WTC11 (cell line): ENCODE results near the gene MALT1. TPM values are rescaled to one million over a fixed set of nuclear protein-coding genes. Genes with fewer than 3 reads are reported as not detected.

Experiments used
- ATAC-seq: fragments of 200-7000 bp; cut with Tn5 transposase; 2 replicates; pipeline ENCODE4 v1.10.0; 2021; ENCODE audit warnings: mild to moderate bottlenecking, moderate library complexity
- CTCF ChIA-PET: fragments of 300-600 bp; sonication (Branson Sonifier 250); formaldehyde crosslinking; loops from one replicate; lab custom pipeline; 2021; ENCODE audit warnings: antibody characterized with exemption; lab: Charles Lee
- POLR2A ChIA-PET: fragments of 350-600 bp; sonication (Branson Sonifier 250); formaldehyde crosslinking; loops from one replicate; lab custom pipeline; 2021; ENCODE audit warnings: antibody characterized with exemption; lab: Charles Lee
- DNase-seq: peaks from one replicate; pipeline ENCODE4 v3.0.0; 2021; ENCODE audit warnings: low spot score
- H3K27ac Mint-ChIP-seq: 2 replicates; pipeline ENCODE4 v1.8.0; 2021; ENCODE audit warnings: mixed read lengths
- H3K27me3 Mint-ChIP-seq: 2 replicates; pipeline ENCODE4 v1.8.0; 2021; ENCODE audit warnings: low read depth, mild to moderate bottlenecking, moderate library complexity, mixed read lengths
- H3K36me3 Mint-ChIP-seq: 2 replicates; pipeline ENCODE4 v1.8.0; 2021; ENCODE audit warnings: mixed read lengths
- H3K4me1 Mint-ChIP-seq: 2 replicates; pipeline ENCODE4 v1.8.0; 2022; ENCODE audit warnings: mixed read lengths
- H3K4me3 Mint-ChIP-seq: 2 replicates; pipeline ENCODE4 v1.8.0; 2021; ENCODE audit warnings: mild to moderate bottlenecking, moderate library complexity, mixed read lengths
- H3K9me3 Mint-ChIP-seq: 2 replicates; pipeline ENCODE4 v1.8.0; 2021; ENCODE audit warnings: mixed read lengths
- AR ChIP-seq: fragments of 250-450 bp; sonication (Bioruptor Pico); IDR thresholded peaks from 2 replicates; pipeline ENCODE4 v1.9.0; 2021; ENCODE audit warnings: mild to moderate bottlenecking
- CBFB ChIP-seq: sonication (generic); formaldehyde crosslinking; IDR thresholded peaks from 2 replicates; pipeline ENCODE4 v1.8.1; 2022; ENCODE audit warnings: mild to moderate bottlenecking, low read depth, missing genetic modification reagents
- CREM ChIP-seq: sonication (generic); formaldehyde crosslinking; IDR thresholded peaks from 2 replicates; pipeline ENCODE4 v1.8.1; 2022; ENCODE audit warnings: mild to moderate bottlenecking, missing genetic modification reagents, moderate library complexity
- E2F1 ChIP-seq: sonication (generic); formaldehyde crosslinking; IDR thresholded peaks from 2 replicates; pipeline ENCODE4 v1.8.0; 2022; ENCODE audit warnings: mild to moderate bottlenecking, missing genetic modification reagents
- GABPB1 ChIP-seq: sonication (generic); formaldehyde crosslinking; IDR thresholded peaks from 2 replicates; pipeline ENCODE4 v1.8.1; 2023; ENCODE audit warnings: mild to moderate bottlenecking, missing genetic modification reagents
- IRF2 ChIP-seq: sonication (generic); formaldehyde crosslinking; IDR thresholded peaks from 2 replicates; pipeline ENCODE4 v1.8.0; 2022; ENCODE audit warnings: low read depth, missing genetic modification reagents, borderline replicate concordance
- KAT7 ChIP-seq: sonication (generic); formaldehyde crosslinking; IDR thresholded peaks from 2 replicates; pipeline ENCODE4 v1.8.1; 2023; ENCODE audit warnings: missing genetic modification reagents, mild to moderate bottlenecking, borderline replicate concordance
- NR2C2 ChIP-seq: sonication (generic); formaldehyde crosslinking; IDR thresholded peaks from 2 replicates; pipeline ENCODE4 v1.8.0; 2022; ENCODE audit warnings: mild to moderate bottlenecking, missing genetic modification reagents
- TP53 ChIP-seq: sonication (generic); formaldehyde crosslinking; IDR thresholded peaks from 2 replicates; pipeline ENCODE4 v1.8.1; 2023; ENCODE audit warnings: mild to moderate bottlenecking, missing genetic modification reagents
- ZBTB43 ChIP-seq: sonication (generic); formaldehyde crosslinking; IDR thresholded peaks from 2 replicates; pipeline ENCODE4 v1.8.1; 2023; ENCODE audit warnings: mild to moderate bottlenecking, missing genetic modification reagents
- ZNF121 ChIP-seq: sonication (generic); formaldehyde crosslinking; IDR thresholded peaks from 2 replicates; pipeline ENCODE4 v1.8.0; 2023; ENCODE audit warnings: missing genetic modification reagents
- ZNF263 ChIP-seq: sonication (generic); formaldehyde crosslinking; IDR thresholded peaks from 2 replicates; pipeline ENCODE4 v1.8.1; 2022; ENCODE audit warnings: low read depth, mild to moderate bottlenecking, moderate library complexity, missing genetic modification reagents
- ZNF423 ChIP-seq: fragments of 250-450 bp; sonication (Bioruptor Pico); IDR thresholded peaks from 2 replicates; pipeline ENCODE4 v2.1.2; 2022; ENCODE audit warnings: mild to moderate bottlenecking, moderate library complexity
- ZNF532 ChIP-seq: fragments of 250-450 bp; sonication (Bioruptor Pico); IDR thresholded peaks from 2 replicates; pipeline ENCODE4 v1.9.0; 2021; ENCODE audit warnings: mild to moderate bottlenecking, borderline replicate concordance
- total RNA-seq: library from RNA; stranded (reverse); gene quantifications from 3 replicates; pipeline ENCODE4 v1.2.3, GENCODE V29; 2021
- TF ChIP-seq, protein P1 (sequence below): sonication (generic); formaldehyde crosslinking; IDR thresholded peaks from 2 replicates; pipeline ENCODE4 v1.8.1; 2022; ENCODE audit warnings: missing genetic modification reagents, borderline replicate concordance

Gene MALT1
- total RNA-seq, 1 experiment from 2014 or later: 13.2 TPM

GRCh38 chr18:58695772-58696171, 24.5 kb downstream of the MALT1 start (continued):
- TF ChIP-seq, protein P1, sequence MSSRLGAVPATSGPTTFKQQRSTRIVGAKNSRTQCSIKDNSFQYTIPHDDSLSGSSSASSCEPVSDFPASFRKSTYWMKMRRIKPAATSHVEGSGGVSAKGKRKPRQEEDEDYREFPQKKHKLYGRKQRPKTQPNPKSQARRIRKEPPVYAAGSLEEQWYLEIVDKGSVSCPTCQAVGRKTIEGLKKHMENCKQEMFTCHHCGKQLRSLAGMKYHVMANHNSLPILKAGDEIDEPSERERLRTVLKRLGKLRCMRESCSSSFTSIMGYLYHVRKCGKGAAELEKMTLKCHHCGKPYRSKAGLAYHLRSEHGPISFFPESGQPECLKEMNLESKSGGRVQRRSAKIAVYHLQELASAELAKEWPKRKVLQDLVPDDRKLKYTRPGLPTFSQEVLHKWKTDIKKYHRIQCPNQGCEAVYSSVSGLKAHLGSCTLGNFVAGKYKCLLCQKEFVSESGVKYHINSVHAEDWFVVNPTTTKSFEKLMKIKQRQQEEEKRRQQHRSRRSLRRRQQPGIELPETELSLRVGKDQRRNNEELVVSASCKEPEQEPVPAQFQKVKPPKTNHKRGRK (CRISPR knock-in tag): no peak
- TF ChIP-seq IRF2 (CRISPR knock-in tag): no peak

- peaks cover 6% of the 10 kb centered on the region for H3K9me3 Mint-ChIP-seq
- no peaks in the 10 kb centered on the region for H3K27me3 Mint-ChIP-seq
- ChIA-PET POLR2A (no interaction called here), CTCF (interaction anchor here (2.0 kb wide), 1 partner anchor 67 kb away, joined by 10 read pairs; no protein-coding TSS in a partner anchor)
- H3K4me1 Mint-ChIP-seq: peaks cover 16% of the 10 kb centered on the region
- ATAC-seq (no peak), DNase-seq (no peak)
- H3K27ac Mint-ChIP-seq: no peak overlapping the region; the same call in 1 of the 2 replicates
- H3K36me3 Mint-ChIP-seq: peaks cover 18% of the 10 kb centered on the region
- no peak overlapping the region for H3K4me3 Mint-ChIP-seq
- no peak for TF ChIP-seq GABPB1 (CRISPR knock-in tag)
- TF ChIP-seq CREM (CRISPR knock-in tag): no peak
- no peak for TF ChIP-seq CBFB (CRISPR knock-in tag)
- no peak for TF ChIP-seq KAT7 (CRISPR knock-in tag)
- TF ChIP-seq ZNF263: no peak
- TF ChIP-seq NR2C2 (CRISPR knock-in tag): no peak
- TF ChIP-seq E2F1 (CRISPR knock-in tag): no peak
- TF ChIP-seq ZNF121 (CRISPR knock-in tag): no peak
- TF ChIP-seq ZNF532: no peak
- TF ChIP-seq AR (CRISPR knock-in tag): no peak
These were observed 25.9 kb downstream of the MALT1 start for GRCh38 chr18:58697146-58697545.

DNA sequence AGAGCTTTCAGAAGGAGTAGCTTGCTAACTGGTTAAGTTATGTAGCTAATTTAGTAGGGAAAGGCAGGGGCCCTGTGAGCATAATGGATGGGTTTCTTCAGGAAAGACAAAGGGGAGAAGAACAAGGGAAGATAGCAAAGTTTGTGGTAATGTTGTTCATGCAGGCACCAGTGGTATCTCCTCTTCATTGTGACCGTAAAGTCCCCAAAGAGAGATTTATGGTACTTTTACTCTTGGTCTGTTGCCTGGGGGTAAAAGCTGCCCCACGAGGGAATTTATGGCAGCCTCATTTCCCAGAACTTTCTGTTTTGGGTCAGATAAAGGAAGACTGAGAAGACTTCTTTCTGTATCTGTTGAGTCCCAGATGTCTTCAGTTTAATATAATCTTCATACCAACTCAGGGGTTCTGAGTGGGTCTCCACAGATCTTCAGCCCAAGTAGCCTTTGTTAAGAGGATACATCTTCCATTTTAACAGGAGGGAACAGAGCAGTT, 27.5 kb downstream of the MALT1 start:
- no peaks in the 10 kb centered on the region for H3K27me3 Mint-ChIP-seq
- CTCF ChIA-PET: interaction anchor here (2.0 kb wide), 1 partner anchor 65 kb away, joined by 10 read pairs; no protein-coding TSS in a partner anchor
- no peak overlapping the region for H3K27ac Mint-ChIP-seq

More for the DNA sequence above, 27.5 kb downstream of the MALT1 start:
- H3K4me1 Mint-ChIP-seq: peaks cover 16% of the 10 kb centered on the region
- H3K36me3 Mint-ChIP-seq: peaks cover 18% of the 10 kb centered on the region
- H3K9me3 Mint-ChIP-seq: peaks cover 6% of the 10 kb centered on the region
- ATAC-seq (no peak), DNase-seq (no peak)
- POLR2A ChIA-PET: no interaction called here
- H3K4me3 Mint-ChIP-seq: no peak overlapping the region
- TF ChIP-seq ZBTB43 (no peak), ZNF423 (CRISPR knock-in tag) (no peak), TP53 (CRISPR knock-in tag) (no peak)
